MCF 10A (cell line): ENCODE data around the gene DIP2C. TPM values are rescaled to one million over a fixed set of nuclear protein-coding genes. Genes with fewer than 3 reads are reported as not detected.

ENCODE experiments used
- BruUV-seq: library from RNA; stranded (reverse); fragments of 400-500 nt; replicated peaks from 2 replicates; lab custom pipeline; 2021; lab: Mats Ljungman, UMichigan
- CTCF ChIA-PET: fragments of 300-600 bp; sonication (Branson Sonifier 250); formaldehyde crosslinking; extraction: SDS; loops from one replicate; lab custom pipeline; 2021; ENCODE audit warnings: antibody characterized with exemption, inconsistent platforms; lab: Yijun Ruan, JAX
- POLR2A ChIA-PET: fragments of 300-600, 350-650 bp; sonication (Branson Sonifier 250); formaldehyde crosslinking; extraction: SDS; loops from one replicate; lab custom pipeline; 2020; ENCODE audit warnings: antibody characterized with exemption, inconsistent platforms; lab: Yijun Ruan, JAX
- DNase-seq: peaks from one replicate; pipeline ENCODE4 v3.0.0-alpha.2; 2018; ENCODE audit not compliant: unreplicated experiment
- H3K27ac Mint-ChIP-seq: one replicate; pipeline ENCODE4 v1.8.0; 2022; ENCODE audit warnings: mild to moderate bottlenecking, low read depth, mixed read lengths; ENCODE audit not compliant: unreplicated experiment
- H3K27me3 Mint-ChIP-seq: one replicate; pipeline ENCODE4 v1.8.0; 2022; ENCODE audit warnings: mixed read lengths; ENCODE audit not compliant: insufficient read depth, unreplicated experiment
- H3K36me3 Mint-ChIP-seq: one replicate; pipeline ENCODE4 v1.8.0; 2022; ENCODE audit warnings: mild to moderate bottlenecking, moderate library complexity, mixed read lengths; ENCODE audit not compliant: insufficient read depth, unreplicated experiment
- H3K4me1 Mint-ChIP-seq: one replicate; pipeline ENCODE4 v1.8.0; 2022; ENCODE audit warnings: mixed read lengths; ENCODE audit not compliant: insufficient read depth, unreplicated experiment
- H3K4me3 Mint-ChIP-seq: one replicate; pipeline ENCODE4 v1.8.0; 2022; ENCODE audit warnings: mild to moderate bottlenecking, moderate library complexity, mixed read lengths; ENCODE audit not compliant: unreplicated experiment
- H3K9me3 Mint-ChIP-seq: one replicate; pipeline ENCODE4 v1.8.0; 2022; ENCODE audit warnings: mixed read lengths; ENCODE audit not compliant: unreplicated experiment
- CTCF ChIP-seq: fragments of 200-600 bp; IDR thresholded peaks from one replicate; pipeline ENCODE4 v1.8.0; 2022; ENCODE audit warnings: antibody characterized with exemption, mild to moderate bottlenecking; ENCODE audit not compliant: unreplicated experiment
- intact Hi-C: fragments of 100-400 bp; cut with micrococcal nuclease; formaldehyde crosslinking; loops from 2 replicates; pipeline ENCODE4 v1.14.1; 2022
- total RNA-seq: library from RNA; stranded (reverse); gene quantifications from 2 replicates; pipeline ENCODE4 v1.2.3, GENCODE V29; 2022

DIP2C gene
- total RNA-seq, 1 experiment from 2014 or later = 0.37 TPM

- Mint-ChIP-seq H3K27ac (no peak overlapping the region), H3K4me1 (no peaks in the 10 kb centered on the region), H3K9me3 (no peaks in the 10 kb centered on the region), H3K4me3 (no peak overlapping the region), H3K27me3 (peaks cover 39% of the 10 kb centered on the region), H3K36me3 (no peaks in the 10 kb centered on the region)
- POLR2A ChIA-PET = interaction anchor here (0.6 kb wide), 2 partner anchors 448 to 919 kb away, joined by 3 to 4 read pairs; no protein-coding TSS in a partner anchor
- BruUV-seq = no TSS peak
- intact Hi-C loops = no loop called here
- no peak for DNase-seq
- CTCF ChIA-PET = no interaction called here
- no peak for TF ChIP-seq CTCF
Observed at GRCh38 chr10:676178-676577, 13.3 kb downstream of the DIP2C start.

GRCh38 chr10:675532-675931 is 13.9 kb downstream of the DIP2C start:
- Mint-ChIP-seq H3K27me3 (peaks cover 39% of the 10 kb centered on the region), H3K27ac (no peak overlapping the region), H3K4me3 (no peak overlapping the region), H3K9me3 (no peaks in the 10 kb centered on the region), H3K36me3 (no peaks in the 10 kb centered on the region), H3K4me1 (no peaks in the 10 kb centered on the region)
- no peak for DNase-seq
- ChIA-PET POLR2A (no interaction called here), CTCF (interaction anchor here (0.6 kb wide), 1 partner anchor 225 kb away, joined by 3 read pairs; no protein-coding TSS in a partner anchor)
- TF ChIP-seq CTCF = no peak
- no TSS peak for BruUV-seq
- intact Hi-C loops = no loop called here

- H3K27me3 Mint-ChIP-seq = peaks cover 39% of the 10 kb centered on the region
- no peaks in the 10 kb centered on the region for H3K4me1 Mint-ChIP-seq
- H3K27ac Mint-ChIP-seq = no peak overlapping the region
- BruUV-seq = no TSS peak
- H3K4me3 Mint-ChIP-seq = no peak overlapping the region
- H3K36me3 Mint-ChIP-seq = no peaks in the 10 kb centered on the region
- no peak for TF ChIP-seq CTCF
- intact Hi-C loops = no loop called here
- no peak for DNase-seq
- no peaks in the 10 kb centered on the region for H3K9me3 Mint-ChIP-seq
- CTCF ChIA-PET = no interaction called here
- POLR2A ChIA-PET = no interaction called here
Observed at GRCh38 chr10:673492-673891, 16.0 kb downstream of the DIP2C start.

GRCh38 chr10:672992-673391 is 16.5 kb downstream of the DIP2C start:
- ChIA-PET CTCF (no interaction called here), POLR2A (interaction anchor here (0.7 kb wide), 1 partner anchor 40 kb away, joined by 3 read pairs; no protein-coding TSS in a partner anchor)
- DNase-seq = no peak
- no peak for TF ChIP-seq CTCF
- no peaks in the 10 kb centered on the region for H3K36me3 Mint-ChIP-seq
- H3K4me1 Mint-ChIP-seq = no peaks in the 10 kb centered on the region
- no peak overlapping the region for H3K27ac Mint-ChIP-seq
- no peaks in the 10 kb centered on the region for H3K9me3 Mint-ChIP-seq
- BruUV-seq = no TSS peak
- H3K4me3 Mint-ChIP-seq = no peak overlapping the region
- intact Hi-C loops = no loop called here
- peaks cover 39% of the 10 kb centered on the region for H3K27me3 Mint-ChIP-seq
